Measurements from ENCODE around the gene CIITA. TPM values are rescaled to one million over a fixed set of nuclear protein-coding genes. Genes with fewer than 3 reads are reported as not detected.
A peak's percentile ranks its signal among the peaks of the same experiment; 100 is the strongest.
"Not testable (repeated sequence)": the region's sequence is repeated elsewhere in the genome, so short reads cannot be mapped to it uniquely, and the experiment has no call there.

CIITA gene, protein sequence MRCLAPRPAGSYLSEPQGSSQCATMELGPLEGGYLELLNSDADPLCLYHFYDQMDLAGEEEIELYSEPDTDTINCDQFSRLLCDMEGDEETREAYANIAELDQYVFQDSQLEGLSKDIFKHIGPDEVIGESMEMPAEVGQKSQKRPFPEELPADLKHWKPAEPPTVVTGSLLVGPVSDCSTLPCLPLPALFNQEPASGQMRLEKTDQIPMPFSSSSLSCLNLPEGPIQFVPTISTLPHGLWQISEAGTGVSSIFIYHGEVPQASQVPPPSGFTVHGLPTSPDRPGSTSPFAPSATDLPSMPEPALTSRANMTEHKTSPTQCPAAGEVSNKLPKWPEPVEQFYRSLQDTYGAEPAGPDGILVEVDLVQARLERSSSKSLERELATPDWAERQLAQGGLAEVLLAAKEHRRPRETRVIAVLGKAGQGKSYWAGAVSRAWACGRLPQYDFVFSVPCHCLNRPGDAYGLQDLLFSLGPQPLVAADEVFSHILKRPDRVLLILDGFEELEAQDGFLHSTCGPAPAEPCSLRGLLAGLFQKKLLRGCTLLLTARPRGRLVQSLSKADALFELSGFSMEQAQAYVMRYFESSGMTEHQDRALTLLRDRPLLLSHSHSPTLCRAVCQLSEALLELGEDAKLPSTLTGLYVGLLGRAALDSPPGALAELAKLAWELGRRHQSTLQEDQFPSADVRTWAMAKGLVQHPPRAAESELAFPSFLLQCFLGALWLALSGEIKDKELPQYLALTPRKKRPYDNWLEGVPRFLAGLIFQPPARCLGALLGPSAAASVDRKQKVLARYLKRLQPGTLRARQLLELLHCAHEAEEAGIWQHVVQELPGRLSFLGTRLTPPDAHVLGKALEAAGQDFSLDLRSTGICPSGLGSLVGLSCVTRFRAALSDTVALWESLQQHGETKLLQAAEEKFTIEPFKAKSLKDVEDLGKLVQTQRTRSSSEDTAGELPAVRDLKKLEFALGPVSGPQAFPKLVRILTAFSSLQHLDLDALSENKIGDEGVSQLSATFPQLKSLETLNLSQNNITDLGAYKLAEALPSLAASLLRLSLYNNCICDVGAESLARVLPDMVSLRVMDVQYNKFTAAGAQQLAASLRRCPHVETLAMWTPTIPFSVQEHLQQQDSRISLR
- 1.1 TPM in 2 replicates for total RNA-seq (2014; rRNA removed)
- 0.29 TPM for polyA plus RNA-seq (2012)

DNA sequence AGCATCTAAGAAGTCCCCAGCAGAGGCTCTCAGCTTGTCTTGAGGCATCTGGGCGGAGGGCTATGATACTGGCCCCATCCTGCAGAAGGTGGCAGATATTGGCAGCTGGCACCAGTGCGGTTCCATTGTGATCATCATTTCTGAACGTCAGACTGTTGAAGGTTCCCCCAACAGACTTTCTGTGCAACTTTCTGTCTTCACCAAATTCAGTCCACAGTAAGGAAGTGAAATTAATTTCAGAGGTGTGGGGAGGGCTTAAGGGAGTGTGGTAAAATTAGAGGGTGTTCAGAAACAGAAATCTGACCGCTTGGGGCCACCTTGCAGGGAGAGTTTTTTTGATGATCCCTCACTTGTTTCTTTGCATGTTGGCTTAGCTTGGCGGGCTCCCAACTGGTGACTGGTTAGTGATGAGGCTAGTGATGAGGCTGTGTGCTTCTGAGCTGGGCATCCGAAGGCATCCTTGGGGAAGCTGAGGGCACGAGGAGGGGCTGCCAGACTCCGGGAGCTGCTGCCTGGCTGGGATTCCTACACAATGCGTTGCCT, at the start of gene CIITA:
TSS of gene CIITA (plus strand) at position 404 of the 543 bp plus-strand sequence. CDS start at position 533, 129 bp downstream.
- DNase-seq (ENCODE audit: low read depth): peak; percentile 96

DNA sequence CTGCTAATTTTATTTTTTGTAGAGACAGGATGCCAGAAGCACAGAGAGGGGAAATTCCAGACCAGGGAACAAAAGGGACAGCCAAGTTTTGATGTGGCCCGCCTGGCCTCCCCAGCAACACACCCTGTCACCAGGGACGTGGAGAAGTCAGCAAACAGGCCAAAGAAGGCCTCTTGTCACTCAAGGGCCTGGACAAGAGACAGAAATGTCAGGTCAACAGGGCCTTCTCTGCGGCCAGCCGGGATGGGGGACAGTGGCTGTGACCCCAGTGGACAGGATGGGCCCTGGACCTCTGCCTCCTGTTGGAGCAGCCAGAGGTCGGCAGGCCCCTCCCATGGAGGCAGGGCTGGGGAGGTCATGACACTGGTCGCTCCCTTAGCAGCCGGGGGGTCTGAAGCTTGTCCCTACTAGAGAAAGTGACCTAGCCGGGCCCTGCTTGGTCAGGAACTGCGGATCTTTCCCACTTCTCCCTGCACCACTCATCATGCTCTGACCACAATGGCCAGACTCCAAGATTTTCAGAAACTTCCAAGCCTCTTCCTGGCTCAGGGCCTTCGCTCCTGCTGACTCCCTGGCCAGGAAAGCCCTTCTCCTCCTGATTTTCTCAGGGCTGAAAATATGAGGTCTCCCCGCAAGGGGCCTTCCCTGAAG, 49.2 kb upstream of the CIITA start:
- peak; percentile 75 for DNase-seq (ENCODE audit: low read depth)

DNA sequence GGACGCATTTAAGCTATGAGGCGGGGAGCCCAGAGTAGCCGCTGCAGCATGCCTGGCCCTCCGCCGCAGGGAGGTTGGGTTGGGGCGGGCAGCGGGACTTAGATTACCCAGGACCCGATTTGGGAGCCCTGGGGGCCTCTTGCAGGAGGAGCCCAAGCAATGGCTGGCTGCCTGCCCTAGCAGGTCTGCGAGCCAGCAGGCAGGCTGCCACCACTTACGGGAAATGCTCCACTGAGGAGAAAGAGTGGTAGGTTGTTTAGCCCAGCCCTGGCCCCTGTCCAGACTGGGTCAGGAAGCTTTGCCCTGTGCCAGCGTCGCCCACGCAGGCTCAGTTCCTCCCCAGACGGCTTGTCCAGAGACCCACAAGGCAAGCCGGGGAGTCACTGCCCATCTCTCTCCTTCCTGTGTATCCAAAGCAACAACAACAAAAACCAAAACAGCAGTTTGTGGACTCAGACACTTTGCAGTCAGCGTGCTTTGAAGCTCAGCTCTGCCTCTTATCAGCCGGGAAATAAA, 48.1 kb upstream of the CIITA start:
- peak; percentile 68 for DNase-seq (ENCODE audit: low read depth)

DNA sequence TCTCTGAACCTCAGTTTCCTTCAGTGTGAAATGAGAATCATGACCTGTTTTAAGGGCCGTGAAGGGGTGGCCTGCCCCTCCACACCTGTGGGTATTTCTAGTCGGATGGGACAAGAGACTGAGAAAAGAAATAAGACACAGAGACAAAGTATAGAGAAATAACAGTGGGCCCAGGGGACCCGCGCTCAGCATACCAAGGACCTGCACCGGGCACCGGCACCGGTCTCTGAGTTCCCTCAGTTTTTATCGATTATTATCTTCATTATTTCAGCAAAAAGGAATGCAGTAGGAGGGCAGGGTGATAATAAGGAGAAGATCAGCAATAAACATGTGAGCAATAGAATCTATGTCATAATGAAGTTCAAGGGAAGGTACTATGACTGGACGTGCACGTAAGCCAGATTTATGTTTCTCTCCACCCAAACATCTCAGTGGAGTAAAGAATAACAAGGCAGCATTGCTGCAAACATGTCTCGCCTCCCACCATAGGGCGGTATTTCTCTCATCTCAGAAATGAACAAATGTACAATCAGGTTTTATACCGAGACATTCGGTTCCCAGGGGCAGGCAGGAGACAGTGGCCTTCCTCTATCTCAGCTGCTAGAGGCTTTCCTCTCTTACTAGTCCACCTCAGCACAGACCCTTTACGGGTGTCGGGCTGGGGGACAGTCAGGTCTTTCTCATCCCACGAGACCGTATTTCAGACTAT, 47.5 kb upstream of the CIITA start:
- not testable (repeated sequence) for DNase-seq (ENCODE audit: low read depth)

DNA sequence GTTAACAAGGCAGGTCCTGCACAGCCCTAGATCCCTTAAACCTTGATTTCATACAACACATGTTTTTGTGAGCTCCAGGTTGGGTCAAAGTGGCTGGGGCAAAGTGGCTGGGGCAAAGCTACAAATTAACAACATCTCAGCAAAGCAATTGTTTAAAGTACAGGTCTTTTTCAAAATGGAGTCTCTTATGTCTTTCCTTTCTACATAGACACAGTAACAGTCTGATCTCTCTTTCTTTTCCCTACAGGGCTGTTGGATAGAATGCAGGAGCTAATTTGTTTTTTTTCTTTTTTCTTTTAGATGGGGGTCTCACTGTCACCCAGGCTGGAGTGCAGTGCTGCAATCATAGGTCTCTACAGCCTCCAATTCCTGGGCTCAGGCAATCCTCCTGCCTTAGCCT, 46.8 kb upstream of the CIITA start:
- not testable (repeated sequence) for DNase-seq (ENCODE audit: low read depth)

DNA sequence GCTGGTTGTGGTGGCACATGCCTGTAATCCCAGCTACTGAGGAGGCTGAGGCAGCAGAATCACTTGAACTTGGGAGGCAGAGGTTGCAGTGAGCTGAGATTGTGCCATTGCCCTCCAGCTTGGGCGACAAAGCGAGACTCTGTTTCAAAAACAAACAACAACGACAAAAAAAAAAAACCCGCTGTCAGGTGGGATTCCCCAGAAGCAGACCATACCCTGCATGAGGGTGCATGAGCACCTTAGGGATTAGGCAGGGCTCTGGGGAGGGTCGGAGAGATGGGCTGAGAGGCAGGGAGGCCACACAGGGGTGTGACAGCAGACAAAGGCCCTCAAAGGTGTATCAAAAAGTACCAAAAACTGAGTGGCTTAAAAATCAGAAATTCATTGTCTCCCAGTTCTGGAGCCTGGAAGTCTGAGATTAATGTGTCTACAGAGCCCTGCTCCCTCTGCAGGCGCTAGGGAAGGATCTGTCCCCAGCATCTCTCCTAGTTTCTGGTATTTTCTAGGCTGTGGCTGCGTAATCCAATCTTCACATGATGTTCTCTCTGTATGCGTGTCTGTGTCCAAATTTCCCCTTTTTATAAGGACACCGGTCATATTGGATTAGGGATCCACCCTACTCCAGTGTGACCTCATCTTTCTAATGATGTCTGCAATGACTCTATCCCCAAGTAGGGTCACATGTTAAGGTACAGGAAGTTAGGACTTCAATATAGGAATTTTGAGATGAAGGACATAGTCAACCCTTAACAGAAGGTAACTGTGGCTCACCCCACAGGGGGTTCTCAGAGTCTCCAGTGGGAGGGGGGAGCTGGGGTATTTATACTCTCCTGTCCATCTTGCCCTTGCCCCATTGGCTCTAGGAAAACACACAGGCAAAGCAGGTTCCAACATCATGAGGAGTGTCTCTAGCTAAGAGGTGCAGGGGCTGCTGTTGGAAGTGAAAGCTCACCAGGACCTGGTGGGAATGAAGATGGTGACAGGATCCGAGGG, 44.8 kb upstream of the CIITA start:
- DNase-seq (ENCODE audit: low read depth): no peak

DNA sequence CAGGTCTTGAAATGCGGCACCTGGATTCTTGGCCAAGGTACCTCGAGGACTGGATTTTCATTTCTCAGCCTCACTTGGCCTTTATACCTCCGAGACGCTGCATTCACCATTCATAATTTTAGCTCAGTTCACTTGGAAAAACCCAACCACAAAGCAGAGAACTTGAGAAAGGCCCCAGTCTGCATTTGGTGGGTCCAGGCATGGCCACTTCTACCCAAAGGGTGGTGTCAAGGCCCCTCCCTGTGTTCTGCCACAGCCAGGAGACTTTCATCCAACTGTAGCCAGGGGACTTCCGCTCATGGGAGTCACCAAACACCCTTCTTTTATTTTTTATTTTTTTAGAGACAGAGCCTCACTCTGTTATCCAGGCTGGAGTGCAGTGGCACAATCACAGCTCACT, 43.7 kb upstream of the CIITA start:
- no peak for DNase-seq (ENCODE audit: low read depth)

DNA sequence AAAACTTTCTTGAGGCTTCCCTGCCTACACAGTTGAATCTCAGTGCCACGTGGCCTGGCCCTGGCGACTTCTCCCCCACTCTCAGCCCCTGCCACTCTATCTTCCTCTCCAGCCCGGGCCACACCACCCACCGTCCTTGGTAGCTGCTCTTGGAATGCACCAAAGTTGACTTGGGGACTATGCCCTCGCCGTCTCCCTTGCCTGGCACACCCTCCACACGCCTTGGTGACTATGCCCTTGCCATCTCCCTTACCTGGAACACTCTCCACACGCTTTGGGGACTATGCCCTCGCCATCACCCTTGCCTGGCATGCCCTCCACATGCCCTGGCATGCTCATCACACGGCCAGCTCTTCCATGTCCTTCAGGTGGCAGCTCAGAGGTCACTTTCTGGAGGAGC, 42.9 kb upstream of the CIITA start:
- DNase-seq (ENCODE audit: low read depth): no peak

DNA sequence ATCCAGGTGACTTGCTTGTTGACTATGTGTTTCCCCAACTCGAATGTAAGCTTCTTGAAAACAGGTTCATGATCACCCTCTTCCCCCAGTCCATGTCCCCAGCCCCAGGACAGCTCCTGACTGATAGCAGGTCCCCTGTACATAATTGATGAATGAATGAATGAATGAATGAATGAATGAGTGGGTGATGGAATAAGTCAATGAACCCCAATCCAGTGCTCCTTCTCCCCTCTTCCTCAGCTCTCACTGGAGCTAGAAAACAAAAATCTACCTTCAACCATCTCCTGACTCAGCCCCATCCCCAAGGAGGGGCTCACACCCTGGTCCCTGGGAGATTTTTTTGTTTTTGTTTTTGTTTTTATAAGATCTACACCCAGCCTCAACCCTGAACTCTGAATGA, 42.2 kb upstream of the CIITA start:
- DNase-seq (ENCODE audit: low read depth): no peak

DNA sequence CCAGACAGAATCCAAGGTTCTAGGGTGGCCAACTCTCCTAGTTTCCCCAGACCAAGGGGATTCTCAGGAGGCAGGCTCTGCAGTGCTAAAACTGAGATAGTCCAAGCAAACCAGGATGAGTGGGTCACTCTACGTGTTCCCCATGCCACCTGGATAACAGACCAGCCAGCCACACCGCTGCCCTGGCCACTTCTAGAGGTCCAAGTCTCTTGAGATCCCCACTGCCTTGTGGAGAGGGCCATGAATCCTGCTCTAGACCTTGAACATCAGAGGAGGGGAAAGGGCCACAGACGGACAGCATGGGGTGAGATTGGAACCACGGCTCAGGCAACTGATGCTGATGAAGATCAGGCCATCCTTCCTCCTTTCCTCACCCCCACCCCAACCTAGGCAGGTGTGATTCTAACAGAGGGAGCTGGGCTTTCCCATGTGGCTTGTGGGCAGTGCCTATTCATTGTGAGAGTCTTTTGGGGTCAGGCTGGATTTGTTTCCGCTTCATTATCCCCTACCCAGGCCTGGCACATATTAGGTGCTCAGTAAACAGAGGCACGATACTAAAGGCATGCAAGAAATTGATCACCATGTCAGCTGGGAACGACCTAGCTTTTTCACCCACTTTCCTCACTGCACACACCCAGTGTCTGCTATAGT, 41.6 kb upstream of the CIITA start:
- no peak for DNase-seq (ENCODE audit: low read depth)

DNA sequence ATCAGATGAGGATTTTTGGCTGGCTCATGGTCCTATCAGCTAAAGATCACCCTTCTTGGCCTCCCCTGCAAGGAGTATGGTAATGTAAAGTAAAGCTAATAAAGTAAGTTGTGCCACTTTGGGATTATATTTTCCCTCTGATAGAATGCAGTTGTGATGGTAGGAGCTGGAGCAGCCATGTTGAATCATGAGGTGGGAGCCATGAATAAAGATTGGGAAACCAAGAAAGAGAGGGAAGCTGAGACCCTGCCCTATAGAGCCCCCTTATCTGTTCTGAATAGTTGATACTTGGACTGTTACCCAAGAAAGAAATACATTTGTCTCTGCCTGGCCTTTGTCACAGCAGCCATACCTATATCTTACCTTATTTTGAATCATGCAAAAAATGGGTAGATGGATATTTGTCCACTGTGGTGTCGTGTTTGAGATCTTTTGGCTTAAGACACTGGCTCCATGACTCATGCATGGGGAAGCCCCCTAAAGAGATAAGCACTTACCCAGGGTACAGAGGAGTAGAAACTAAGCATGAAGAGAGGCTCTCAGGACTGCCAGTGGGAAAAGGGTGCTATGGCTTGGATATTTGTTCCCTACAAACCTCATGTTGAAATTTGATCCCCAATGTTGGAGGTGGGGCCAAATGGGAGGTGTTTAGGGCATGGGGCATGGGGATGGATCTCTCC, 40.7 kb upstream of the CIITA start:
- DNase-seq (ENCODE audit: low read depth): no peak

DNA sequence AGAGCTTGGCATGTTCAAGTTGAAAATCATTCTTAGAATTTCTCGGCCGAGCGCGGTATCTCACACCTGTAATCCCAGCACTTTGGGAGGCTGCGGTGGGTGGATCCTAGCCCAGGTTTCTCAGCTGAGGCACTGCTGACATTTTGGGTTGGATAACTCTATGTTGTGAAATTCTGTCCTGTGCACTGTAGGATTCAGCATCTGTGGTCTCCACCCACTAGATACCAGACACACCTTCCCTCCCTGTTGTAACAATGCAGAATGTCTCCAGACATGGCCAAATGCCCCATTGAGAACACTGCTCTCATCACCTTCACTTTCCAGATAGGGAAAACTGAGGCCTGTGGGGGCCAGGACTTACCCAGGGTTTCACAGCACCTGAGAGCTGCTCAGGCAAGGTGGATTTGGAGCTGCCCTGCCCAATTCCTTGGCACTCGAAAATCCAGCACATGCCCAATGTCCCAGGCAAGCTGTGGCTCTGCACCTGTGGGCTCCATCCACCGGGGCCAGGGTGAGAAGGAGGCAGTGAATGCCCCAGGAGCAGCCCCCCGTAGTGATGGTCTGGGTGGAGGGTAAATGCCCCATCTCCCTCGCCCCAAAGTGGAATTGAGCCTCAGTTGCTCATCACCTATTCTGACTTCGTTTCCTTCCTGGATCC, 38.3 kb upstream of the CIITA start:
- no peak for DNase-seq (ENCODE audit: low read depth)

DNA sequence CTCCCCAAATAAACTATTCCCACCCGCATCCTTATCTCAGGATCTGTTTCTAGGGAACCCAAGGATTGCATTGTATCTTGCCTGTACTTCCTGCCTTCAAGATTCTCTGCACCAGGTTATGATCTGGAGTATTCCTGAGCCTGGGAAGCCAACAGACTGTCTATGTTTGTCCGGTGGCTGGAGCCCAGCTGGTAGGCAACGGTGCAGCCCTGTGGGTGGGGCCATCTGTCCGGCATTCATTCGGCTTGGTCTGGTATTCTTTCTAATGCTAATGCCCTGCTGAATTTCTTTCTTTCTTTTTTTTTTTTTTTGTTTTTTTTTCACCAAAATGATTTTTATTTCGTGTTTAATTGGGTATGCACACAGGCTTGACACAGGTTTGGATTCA, 37.7 kb upstream of the CIITA start:
- DNase-seq (ENCODE audit: low read depth): no peak

DNA sequence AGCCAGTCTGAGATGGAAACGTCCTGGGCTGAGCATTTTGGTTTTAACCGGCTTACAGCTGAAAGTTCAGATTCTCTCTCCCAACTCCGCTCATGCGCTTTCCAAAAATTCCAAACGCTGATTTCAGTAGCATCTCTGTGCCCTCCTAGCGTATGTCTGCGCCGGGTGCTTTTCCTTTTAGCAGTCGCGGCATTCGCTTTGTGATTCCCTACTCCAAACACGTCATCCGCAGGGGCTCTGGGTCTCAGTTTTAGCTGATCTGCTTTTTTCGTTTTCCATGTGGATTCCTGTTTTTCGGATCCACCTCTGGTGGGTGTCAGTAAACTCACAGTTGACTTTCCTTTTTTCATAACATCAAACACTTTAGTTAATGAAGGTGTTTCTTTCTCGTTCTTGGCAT, 36.3 kb upstream of the CIITA start:
- DNase-seq (ENCODE audit: low read depth): no peak

DNA sequence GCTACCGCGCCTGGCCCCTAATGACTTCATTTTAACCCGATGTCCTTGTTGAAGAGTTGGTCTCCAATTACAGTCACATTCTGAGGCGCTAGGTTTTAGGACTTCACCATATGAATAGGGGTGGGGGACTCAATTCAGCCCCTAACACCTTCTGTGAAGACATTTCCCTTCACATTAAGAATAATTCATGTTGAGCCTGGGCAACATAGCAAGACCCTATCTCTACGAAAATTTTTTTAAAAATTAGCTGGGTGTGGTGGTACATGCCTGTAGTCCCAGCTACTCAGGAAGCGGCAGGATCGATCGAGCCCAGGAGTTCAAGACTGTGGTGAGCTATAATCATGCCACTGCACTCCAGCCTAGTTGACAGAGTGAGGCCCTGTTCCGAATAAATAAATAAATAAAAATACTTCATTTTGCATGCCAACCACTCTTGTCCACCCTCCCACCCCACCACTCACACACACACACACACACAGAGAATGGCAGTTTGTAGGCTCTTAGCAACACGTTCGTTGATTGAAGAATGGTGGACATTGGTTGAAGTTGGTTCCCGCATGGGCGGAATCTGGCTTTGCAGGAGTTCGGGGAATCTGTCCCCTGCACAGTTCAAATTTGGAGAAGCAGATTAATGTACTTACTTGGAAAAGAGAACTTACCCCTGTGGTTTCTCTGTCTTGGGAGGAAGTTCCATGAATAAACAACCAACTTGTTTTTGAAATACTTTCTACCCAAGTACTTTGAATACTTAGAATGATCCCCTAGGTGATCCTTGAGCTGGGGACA, 30.6 kb upstream of the CIITA start:
- no peak for DNase-seq (ENCODE audit: low read depth)

DNA sequence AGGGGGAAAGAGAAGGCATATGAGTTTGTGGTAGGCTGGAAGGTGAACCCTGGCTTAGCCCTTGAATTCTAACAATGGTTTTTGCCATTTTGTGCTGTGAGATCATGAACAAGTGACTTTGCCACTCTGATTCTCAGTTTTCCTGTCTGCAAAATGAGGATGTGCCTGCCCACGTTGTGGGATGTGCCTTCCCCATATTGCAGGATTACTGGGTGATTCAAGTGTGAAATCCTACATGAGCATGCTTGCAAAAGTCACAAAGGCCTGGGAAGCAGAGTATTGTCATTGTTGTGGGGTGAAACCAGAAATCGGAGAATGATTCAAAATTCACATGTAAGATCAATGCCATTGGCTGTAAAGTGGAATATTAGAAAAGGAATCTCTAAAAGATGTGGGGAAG, 29.8 kb upstream of the CIITA start:
- no peak for DNase-seq (ENCODE audit: low read depth)
